GM10248 (cell line): ENCODE data around the gene NT5C.

Source experiments
- CTCF ChIA-PET: fragments of 300-600 bp; sonication (Branson Sonifier 250); formaldehyde crosslinking; extraction: SDS; loops from one replicate; lab custom pipeline; 2021; ENCODE audit warnings: antibody characterized with exemption; lab: Yijun Ruan, JAX
- POLR2A ChIA-PET: fragments of 350-650 bp; sonication (Branson Sonifier 250); formaldehyde crosslinking; extraction: SDS; loops from one replicate; lab custom pipeline; 2020; ENCODE audit warnings: antibody characterized with exemption; lab: Yijun Ruan, JAX
- DNase-seq: peaks from one replicate; pipeline ENCODE4 v3.0.0; 2012; ENCODE audit errors: extremely low spot score
- CTCF ChIP-seq: IDR thresholded peaks from 2 replicates; pipeline ENCODE4 v1.5.1; 2012; ENCODE audit warnings: mild to moderate bottlenecking, low read depth; ENCODE audit errors: extremely low read depth, missing control alignments, control extremely low read depth

NT5C gene

DNA sequence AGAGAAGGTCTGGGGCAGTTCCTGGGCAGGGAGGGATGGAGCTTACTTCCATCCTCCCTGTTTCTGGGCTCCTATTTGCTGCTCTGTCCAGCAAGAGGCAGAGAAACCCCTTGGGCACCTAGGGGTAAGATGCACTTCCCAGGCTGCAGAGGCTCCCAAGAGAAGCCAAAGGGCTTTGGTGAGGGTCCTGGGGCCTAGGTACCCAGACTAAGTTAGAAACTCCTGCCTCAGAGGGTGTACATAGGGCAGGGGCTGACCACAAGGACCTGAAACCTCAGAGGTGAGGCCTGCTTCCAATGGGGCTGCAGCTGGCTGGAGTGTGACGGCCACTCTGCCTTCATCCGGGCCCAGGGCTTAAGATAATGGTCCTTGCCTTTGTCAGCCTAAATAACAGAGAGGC is 23.3 kb downstream of the NT5C start:
- CTCF ChIA-PET: interaction anchor here (0.7 to 5.4 kb wide), 5 partner anchors 13 to 185 kb away, joined by 3 to 34 read pairs (median 4); partner anchors contain the start of gene USH1G
- no peak for DNase-seq
- no peak for TF ChIP-seq CTCF
- POLR2A ChIA-PET: no interaction called here

GRCh38 chr17:75105126-75106080 is 26.1 kb downstream of the NT5C start:
- TF ChIP-seq CTCF: peak; percentile 62
- ChIA-PET POLR2A (interaction anchor here (1.1 kb wide), 1 partner anchor 27 kb away, joined by 4 read pairs; no protein-coding TSS in a partner anchor), CTCF (interaction anchor here (0.9 to 7.3 kb wide), 30 partner anchors 10 to 150 kb away, joined by 3 to 103 read pairs (median 6); partner anchors contain the start of genes HID1, NT5C and SLC16A5)
- DNase-seq: peak; percentile 70

- DNase-seq: no peak
- POLR2A ChIA-PET: interaction anchor here (0.6 kb wide), 1 partner anchor 32 kb away, joined by 4 read pairs; no protein-coding TSS in a partner anchor
- no peak for TF ChIP-seq CTCF
- CTCF ChIA-PET: interaction anchor here (1.2 to 7.3 kb wide), 11 partner anchors 9 to 142 kb away, joined by 3 to 103 read pairs (median 17); partner anchors contain the start of genes NT5C and SLC16A5
Measured at GRCh38 chr17:75103601-75104554, 27.7 kb downstream of the NT5C start.

GRCh38 chr17:75102385-75102821 is 29.1 kb downstream of the NT5C start:
- CTCF ChIA-PET: interaction anchor here (1.7 to 7.3 kb wide), 3 partner anchors 13 to 99 kb away, joined by 5 to 103 read pairs (median 6); no protein-coding TSS in a partner anchor
- POLR2A ChIA-PET: no interaction called here
- no peak for TF ChIP-seq CTCF
- peak; percentile 62 for DNase-seq

- ChIA-PET CTCF (interaction anchor here (1.9 kb wide), 1 partner anchor 14 kb away, joined by 11 read pairs; no protein-coding TSS in a partner anchor), POLR2A (no interaction called here)
- TF ChIP-seq CTCF: no peak
- no peak for DNase-seq
Measured at GRCh38 chr17:75099881-75100595, 31.5 kb downstream of the NT5C start.
